HFF-Myc (cell line): ENCODE measurements around the gene ADAMTS1.
"Not testable (repeated sequence)": the region's sequence is repeated elsewhere in the genome, so short reads cannot be mapped to it uniquely, and the experiment has no call there.

Experiments used
- DNase-seq: peaks from one replicate; pipeline ENCODE4 v3.0.0-alpha.2; 2011; ENCODE audit warnings: low read depth; ENCODE audit errors: extremely low read depth
- H3K4me3 ChIP-seq: replicated peaks from 2 replicates; pipeline ENCODE4 v1.5.1; 2011; ENCODE audit warnings: low read depth, mild to moderate bottlenecking, control low read depth, low read length
- TF ChIP-seq, protein P1 (sequence below): IDR thresholded peaks from 2 replicates; pipeline ENCODE4 v1.5.1; 2012; ENCODE audit warnings: mild to moderate bottlenecking, low read depth, low read length, control low read depth; ENCODE audit errors: missing control alignments

ADAMTS1 gene

DNA sequence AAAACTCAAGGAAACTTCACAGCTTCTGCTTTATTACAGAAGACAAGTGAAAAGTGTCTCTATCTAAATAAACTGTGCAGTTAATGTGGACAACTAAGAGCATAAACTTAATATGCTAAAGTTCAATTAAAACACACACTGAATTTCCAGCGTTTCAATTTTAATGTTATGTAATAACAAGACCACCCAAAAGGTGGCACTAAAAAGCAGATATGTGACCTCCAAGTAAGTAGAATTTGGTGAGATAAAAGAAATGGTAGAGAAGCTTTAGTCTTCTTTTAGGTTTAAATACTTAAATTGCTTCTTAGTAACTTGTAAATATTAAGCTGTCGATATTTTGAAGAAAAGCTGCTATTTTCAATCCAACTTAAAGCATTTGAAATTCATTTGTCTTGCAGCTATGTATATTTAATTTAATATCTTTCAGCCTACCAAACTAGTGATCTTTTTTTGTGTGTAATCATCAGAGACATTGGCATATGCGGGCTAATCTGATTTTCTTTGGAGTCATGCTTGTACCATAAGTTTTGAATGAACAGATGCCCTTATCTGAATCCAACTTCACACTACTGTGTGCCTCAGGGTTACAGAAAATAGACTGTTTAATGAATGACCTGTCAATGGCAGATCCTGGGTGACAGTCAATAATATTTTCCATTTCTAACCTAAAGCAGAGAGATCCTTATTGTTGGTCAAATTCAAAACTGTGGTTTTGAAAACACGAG, 36.5 kb upstream of the ADAMTS1 start:
- no peak overlapping the region for H3K4me3 ChIP-seq
- TF ChIP-seq, protein P1, sequence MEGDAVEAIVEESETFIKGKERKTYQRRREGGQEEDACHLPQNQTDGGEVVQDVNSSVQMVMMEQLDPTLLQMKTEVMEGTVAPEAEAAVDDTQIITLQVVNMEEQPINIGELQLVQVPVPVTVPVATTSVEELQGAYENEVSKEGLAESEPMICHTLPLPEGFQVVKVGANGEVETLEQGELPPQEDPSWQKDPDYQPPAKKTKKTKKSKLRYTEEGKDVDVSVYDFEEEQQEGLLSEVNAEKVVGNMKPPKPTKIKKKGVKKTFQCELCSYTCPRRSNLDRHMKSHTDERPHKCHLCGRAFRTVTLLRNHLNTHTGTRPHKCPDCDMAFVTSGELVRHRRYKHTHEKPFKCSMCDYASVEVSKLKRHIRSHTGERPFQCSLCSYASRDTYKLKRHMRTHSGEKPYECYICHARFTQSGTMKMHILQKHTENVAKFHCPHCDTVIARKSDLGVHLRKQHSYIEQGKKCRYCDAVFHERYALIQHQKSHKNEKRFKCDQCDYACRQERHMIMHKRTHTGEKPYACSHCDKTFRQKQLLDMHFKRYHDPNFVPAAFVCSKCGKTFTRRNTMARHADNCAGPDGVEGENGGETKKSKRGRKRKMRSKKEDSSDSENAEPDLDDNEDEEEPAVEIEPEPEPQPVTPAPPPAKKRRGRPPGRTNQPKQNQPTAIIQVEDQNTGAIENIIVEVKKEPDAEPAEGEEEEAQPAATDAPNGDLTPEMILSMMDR = no peak
- peak; percentile 7 for DNase-seq

DNA sequence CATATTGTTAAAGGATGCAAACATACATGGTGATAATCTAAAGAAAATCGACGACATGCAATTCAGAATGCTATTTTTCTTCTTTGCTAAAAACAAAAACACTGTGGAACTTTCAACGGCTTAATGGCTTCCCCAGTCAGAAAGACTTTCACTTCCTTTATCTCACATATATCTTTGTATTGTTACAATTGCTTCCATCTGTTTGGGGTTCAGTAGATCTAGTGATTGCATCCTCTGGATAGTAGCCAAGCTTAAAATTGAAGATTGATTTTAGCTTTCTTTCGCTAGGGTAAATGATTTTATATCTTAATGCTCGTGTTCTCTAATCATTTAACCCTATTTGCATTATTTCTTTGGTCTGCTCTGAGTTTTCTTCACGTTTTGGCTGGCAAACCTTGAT, 31.8 kb upstream of the ADAMTS1 start:
- no peak overlapping the region for H3K4me3 ChIP-seq
- DNase-seq = no peak
- TF ChIP-seq, protein P1 = no peak

DNA sequence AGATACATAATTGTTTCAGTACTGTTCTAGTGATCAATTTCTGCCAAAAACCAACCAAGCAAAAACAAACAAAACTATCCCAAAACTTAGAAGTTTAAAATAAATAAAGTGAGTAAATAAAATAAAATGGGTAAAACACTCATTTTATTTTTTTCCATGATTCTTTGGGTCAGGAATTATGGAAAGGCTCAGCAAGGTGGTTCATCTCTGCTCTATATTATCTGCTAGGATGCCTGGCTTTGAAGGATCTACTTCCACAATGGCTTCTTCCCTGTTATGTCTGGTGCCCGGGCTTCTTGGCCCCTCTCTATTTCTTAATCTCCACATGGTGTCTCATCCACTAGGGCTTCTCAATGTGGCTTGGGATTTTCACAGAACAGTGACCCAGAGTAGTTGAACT, 29.1 kb upstream of the ADAMTS1 start:
- no peak overlapping the region for H3K4me3 ChIP-seq
- TF ChIP-seq, protein P1 = no peak
- DNase-seq = no peak

DNA sequence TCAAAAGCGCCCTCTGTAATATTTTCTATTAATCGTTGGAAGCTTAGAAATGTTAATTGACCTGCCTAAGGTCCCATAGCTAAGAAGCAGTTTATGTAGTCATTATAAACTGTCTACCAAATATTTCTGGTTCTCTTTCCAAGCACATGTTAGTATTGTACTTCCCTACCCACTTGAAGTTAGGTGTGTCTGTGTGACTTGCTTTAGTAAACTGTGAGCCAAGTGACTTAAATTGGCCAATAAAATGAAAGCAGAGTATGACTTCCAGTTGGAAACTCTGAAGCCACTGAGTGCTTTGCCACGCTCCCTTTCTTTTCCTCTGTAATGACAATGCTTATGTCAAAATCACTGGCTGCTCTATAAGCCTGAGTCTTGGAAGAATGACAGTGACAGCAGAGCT, 20.6 kb upstream of the ADAMTS1 start:
- TF ChIP-seq, protein P1 = no peak
- H3K4me3 ChIP-seq = no peak overlapping the region

DNA sequence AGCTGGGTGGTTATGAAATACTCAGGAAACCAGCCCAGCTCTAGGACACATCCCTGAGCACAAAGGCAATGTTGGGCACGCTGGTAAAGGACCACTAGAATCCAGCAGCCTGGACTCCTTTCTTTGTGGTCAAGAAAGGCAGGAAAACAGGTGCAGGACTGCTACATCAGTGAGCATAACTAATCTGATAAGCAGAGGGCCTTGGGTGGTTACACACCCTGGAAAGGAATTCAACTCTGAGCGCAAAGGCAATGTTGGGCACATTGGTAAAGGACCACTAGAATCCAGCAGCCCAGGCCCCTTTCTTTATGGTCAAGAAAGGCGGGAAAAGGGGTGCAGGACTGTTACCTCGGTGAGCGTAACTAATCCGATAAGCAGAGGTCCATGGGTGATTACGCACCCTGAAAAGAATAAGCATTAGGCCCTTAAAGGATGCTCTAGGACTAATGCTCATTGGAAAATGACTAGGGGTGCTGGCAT, 11.7 kb upstream of the ADAMTS1 start:
- not testable (repeated sequence) for DNase-seq, H3K4me3 ChIP-seq

More for the DNA sequence above, 20.6 kb upstream of the ADAMTS1 start:
- DNase-seq = no peak

DNA sequence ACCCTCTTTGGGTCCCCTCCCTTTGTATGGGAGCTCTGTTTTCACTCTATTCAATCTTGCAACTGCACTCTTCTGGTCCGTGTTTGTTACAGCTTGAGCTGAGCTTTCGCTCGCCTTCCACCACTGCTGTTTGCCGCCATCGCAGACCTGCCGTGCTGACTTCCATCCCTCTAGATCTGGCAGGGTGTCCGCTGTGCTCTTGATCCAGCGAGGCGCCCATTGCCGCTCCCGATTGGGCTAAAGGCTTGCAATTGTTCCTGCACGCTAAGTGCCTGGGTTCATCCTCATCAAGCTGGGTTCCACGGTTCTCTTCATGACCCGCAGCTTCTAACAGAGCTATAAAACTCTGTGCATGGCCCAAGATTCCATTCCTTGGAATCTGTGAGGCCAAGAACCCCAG, 9.5 kb upstream of the ADAMTS1 start:
- H3K4me3 ChIP-seq, DNase-seq: not testable (repeated sequence)

DNA sequence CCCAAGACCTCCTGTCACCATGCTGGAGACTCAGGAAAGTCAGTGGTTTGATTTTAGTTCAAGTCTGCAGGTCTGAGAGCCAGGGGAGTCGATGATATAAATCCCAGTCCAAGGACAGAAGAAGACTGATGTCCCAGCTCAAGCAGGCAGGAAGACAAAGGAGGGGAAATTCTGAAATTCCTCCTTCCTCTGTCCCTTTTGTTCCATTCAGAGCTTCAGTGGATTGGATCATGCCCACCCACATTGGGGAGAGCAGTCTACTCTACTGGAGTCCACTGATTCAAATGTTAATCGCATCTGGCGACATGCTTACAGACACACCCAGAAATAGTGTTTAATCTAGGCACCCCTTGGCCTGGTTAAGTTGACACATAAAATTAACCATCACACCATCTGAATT, 7.2 kb upstream of the ADAMTS1 start:
- TF ChIP-seq, protein P1 = no peak
- H3K4me3 ChIP-seq = no peak overlapping the region
- no peak for DNase-seq
